ENCODE results near the gene NMBR.
"Not testable (repeated sequence)": the region's sequence is repeated elsewhere in the genome, so short reads cannot be mapped to it uniquely, and the experiment has no call there.

NMBR gene

DNA sequence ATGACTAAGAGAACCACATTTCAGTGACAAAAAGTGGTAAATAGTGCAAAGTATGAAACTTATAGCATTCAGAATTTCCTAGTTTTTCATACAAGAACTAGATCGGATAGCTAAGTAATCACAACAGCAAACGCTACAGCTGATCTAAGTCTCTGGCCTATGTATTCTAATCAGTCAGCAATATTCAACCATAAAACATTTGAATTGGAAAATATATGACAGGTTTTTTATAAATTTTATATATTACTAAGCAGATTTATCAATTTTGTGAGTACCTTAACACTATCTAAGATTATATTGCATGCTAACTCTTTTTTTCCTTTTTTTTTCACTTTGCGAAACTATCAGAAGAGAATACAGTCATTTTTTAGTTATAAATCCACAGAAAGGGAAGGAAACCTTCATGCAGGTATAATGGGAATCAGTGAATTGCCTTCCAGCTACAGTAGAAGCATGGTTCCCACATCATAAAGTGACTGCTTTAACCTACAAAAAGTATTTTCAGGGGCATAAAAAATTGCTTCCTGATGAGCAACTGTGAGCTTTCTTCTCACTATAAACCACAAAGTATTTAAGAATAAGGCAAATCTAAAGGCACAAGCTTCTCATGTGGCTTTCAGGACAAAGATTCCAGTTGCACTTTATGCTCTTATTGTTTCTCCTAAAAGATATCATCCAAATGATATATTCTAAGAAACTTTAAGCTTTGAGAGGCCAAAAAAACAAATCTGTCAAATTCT is 88.2 kb downstream of the NMBR start:
- Mint-ChIP-seq H3K4me1 (ENCODE audit: low read depth) (no peaks in the 10 kb centered on the region), H3K9me3 (no peaks in the 10 kb centered on the region), H3K4me3 (no peak overlapping the region), H3K27me3 (ENCODE audit: low read depth) (no peaks in the 10 kb centered on the region), H3K36me3 (ENCODE audit: low read depth) (no peaks in the 10 kb centered on the region), H3K27ac (no peak overlapping the region)

DNA sequence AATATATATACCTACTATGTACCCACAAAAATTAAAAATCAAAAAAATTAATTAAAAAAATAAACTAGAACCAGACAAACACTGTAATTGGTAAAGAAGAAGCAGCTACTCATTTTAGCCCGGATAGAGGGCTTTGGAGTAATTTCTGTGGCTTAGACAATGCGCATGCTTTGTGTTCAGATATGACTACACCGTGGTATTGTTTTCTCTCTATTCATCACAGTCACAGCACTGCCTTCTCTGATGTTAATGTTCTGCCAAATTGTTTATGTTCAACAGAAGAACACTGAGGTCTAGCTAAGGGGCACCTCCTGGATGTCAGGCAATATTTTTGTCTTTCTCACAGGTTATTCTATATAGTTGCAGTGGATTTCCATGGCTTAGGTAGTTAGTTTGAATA is 91.7 kb downstream of the NMBR start:
- no peaks in the 10 kb centered on the region for H3K36me3 Mint-ChIP-seq (ENCODE audit: low read depth)
- H3K27me3 Mint-ChIP-seq (ENCODE audit: low read depth), result no peaks in the 10 kb centered on the region
- peaks cover 5% of the 10 kb centered on the region for H3K9me3 Mint-ChIP-seq
- no peaks in the 10 kb centered on the region for H3K4me1 Mint-ChIP-seq (ENCODE audit: low read depth)
- no peak overlapping the region for H3K27ac Mint-ChIP-seq
- no peak overlapping the region for H3K4me3 Mint-ChIP-seq

DNA sequence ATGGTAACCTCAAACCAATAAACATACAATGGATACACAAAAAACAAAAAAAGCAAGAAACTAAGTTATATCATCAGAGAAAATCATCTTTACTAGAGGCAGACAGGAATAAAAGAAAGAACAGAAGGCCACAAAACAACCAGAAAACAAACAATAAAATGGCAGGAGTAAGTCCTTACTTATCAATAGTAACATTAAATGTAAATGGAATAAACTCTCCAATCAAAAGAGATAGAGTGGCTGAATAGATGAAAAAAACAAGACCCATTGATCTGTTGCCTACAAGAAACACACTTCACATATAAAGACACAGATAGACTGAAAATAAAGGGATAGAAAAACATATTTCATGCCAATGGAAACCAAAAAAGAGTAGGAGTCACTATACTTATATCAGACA is 95.5 kb downstream of the NMBR start:
- H3K27ac Mint-ChIP-seq, result no peak overlapping the region

DNA sequence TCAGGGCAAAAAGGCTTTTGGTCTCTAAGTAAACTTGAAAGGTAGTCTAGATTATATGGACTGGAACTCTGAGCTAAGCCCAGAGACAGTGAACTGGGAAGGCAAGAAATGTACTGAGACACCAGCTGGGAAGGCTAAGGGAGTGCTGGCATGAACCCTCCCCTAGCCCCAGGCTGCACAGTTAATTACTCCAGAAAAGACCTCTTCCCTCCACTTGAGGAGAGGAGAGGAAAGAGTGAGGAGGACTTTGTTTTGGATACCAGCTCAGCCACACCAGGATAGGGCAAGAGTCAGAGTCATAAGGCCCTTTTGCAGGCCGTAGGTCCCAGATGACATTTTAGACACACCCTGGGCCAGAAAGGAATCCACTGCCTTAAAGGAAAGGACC is 98.3 kb downstream of the NMBR start:
- H3K9me3 Mint-ChIP-seq, result peaks cover 8% of the 10 kb centered on the region
- no peaks in the 10 kb centered on the region for H3K4me1 Mint-ChIP-seq (ENCODE audit: low read depth)
- H3K4me3 Mint-ChIP-seq, result no peak overlapping the region
- no peaks in the 10 kb centered on the region for H3K36me3 Mint-ChIP-seq (ENCODE audit: low read depth)
- H3K27ac Mint-ChIP-seq, result no peak overlapping the region
- H3K27me3 Mint-ChIP-seq (ENCODE audit: low read depth), result no peaks in the 10 kb centered on the region

More for the DNA sequence above, 95.5 kb downstream of the NMBR start:
- no peaks in the 10 kb centered on the region for H3K36me3 Mint-ChIP-seq (ENCODE audit: low read depth)
- H3K4me3 Mint-ChIP-seq, result no peak overlapping the region
- H3K9me3 Mint-ChIP-seq, result peaks cover 8% of the 10 kb centered on the region
- no peaks in the 10 kb centered on the region for H3K27me3 Mint-ChIP-seq (ENCODE audit: low read depth)
- no peaks in the 10 kb centered on the region for H3K4me1 Mint-ChIP-seq (ENCODE audit: low read depth)

DNA sequence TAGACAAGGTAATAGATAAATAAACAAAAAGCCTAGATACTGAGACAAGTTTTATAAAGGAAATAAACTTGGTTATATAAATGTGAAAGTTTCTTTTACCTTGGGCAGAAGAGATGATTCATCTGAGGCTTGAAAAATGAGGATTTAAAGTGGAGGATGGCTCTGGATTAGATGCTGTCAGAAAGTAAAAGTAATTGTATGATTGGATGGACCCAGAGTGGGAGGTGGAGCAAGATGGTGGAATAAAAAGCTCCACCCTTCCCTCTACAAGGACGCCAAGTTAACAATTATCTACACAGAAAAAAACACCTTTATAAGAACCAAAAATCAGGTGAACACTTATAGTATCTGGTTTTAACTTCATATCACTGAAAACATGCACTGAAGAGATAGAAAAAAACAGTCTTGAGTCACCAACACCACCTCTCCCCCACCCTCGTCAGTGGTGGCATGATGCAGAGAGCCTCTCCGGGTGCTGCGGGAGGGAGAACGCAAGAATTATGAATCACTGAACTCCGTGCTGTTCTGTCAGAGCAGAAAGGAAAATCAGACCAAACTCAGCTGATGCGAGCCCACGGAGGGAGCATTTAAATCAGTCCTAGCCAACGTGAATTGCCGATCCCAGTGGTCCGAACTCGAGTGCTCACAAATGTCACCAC is 98.9 kb downstream of the NMBR start:
- Mint-ChIP-seq H3K27ac (no peak overlapping the region), H3K4me3 (no peak overlapping the region), H3K36me3 (ENCODE audit: low read depth) (no peaks in the 10 kb centered on the region), H3K9me3 (peaks cover 8% of the 10 kb centered on the region), H3K27me3 (ENCODE audit: low read depth) (no peaks in the 10 kb centered on the region), H3K4me1 (ENCODE audit: low read depth) (no peaks in the 10 kb centered on the region)

DNA sequence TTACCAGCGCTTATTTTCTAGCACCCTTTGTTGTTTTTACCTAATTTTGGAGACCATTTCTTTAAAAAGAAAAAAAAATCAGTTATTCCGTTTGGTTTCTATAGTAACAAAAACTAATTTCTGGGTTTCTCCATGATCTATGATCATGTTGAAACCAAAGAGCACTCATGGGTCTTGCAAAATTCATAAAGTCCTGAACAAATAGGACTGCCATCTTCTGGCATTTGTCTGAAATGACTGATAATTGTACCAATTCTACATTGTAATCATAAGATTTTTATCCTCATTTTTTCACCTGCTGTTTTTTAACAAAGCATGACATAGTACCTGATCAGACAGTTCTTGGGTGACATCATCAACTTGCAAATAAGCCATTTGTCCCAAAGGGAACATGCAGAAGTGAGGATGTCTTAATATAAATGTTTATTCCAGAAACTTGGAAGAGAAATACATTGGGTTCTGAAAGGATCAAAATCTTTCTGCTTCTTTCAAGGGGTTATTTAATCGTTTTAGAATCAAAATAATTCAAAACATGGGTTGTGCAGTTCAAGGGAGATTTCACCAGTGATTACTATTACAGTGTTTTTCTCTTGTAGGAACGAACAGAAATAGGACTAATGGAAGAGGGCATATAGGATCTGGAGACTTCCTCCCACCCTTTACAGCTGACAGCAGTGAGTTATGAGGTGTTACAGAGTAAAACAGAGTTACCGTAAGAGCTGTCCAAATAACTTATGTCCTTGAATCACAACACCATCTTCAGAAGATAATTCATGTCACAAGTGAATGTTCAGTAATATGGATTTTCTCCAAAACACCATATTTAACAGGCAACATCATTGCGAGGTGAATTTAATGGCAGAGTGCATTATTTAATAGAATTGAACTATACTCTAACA is 101.3 kb downstream of the NMBR start:
- peaks cover 3% of the 10 kb centered on the region for H3K9me3 Mint-ChIP-seq

DNA sequence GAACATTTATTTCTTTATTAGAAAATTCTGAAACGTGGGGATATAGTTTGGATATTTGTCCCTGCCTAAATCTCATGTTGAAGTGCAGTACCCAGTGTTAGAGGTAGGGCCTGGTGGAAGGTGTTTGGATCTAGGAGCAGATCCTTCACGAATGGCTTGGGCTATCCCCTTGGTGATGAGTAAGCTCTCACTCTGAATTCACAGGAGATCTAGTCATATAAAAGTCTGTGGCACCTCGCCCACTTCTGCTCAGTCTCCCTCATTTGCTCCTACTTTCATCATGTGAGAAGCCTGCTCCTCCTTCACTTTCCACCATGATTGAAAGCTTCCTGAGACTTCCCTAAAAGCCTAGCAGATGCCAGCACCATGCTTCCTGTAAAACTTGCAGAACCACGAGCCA is 111.0 kb downstream of the NMBR start:
- Mint-ChIP-seq H3K27me3 (ENCODE audit: low read depth) (no peaks in the 10 kb centered on the region), H3K27ac (no peak overlapping the region), H3K4me1 (ENCODE audit: low read depth) (no peaks in the 10 kb centered on the region), H3K9me3 (no peaks in the 10 kb centered on the region), H3K4me3 (no peak overlapping the region), H3K36me3 (ENCODE audit: low read depth) (no peaks in the 10 kb centered on the region)

More for the DNA sequence above, 101.3 kb downstream of the NMBR start:
- no peaks in the 10 kb centered on the region for H3K36me3 Mint-ChIP-seq (ENCODE audit: low read depth)
- no peak overlapping the region for H3K4me3 Mint-ChIP-seq
- no peaks in the 10 kb centered on the region for H3K4me1 Mint-ChIP-seq (ENCODE audit: low read depth)
- H3K27ac Mint-ChIP-seq, result no peak overlapping the region
- H3K27me3 Mint-ChIP-seq (ENCODE audit: low read depth), result no peaks in the 10 kb centered on the region

DNA sequence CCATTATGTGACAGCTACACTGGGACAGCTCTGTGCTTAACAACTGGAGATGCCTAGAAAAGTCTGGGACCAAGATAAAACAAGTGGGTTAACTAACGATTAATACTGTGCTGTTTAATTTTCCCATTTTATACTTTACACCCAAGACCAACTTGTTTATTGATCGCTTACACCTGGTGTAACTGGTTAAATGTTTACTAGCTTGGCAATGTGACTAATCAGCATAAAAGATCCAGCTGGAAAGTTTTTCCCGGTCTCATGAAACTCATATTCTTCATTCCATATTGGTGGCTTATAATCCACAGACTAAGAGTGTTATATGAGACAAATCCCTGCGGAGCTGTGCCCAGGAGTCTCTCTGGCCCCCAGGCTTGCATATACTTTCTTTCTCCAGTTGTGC is 115.9 kb downstream of the NMBR start:
- Mint-ChIP-seq H3K4me3 (no peak overlapping the region), H3K9me3 (peaks cover 4% of the 10 kb centered on the region), H3K36me3 (ENCODE audit: low read depth) (no peaks in the 10 kb centered on the region), H3K4me1 (ENCODE audit: low read depth) (no peaks in the 10 kb centered on the region), H3K27ac (no peak overlapping the region), H3K27me3 (ENCODE audit: low read depth) (no peaks in the 10 kb centered on the region)

DNA sequence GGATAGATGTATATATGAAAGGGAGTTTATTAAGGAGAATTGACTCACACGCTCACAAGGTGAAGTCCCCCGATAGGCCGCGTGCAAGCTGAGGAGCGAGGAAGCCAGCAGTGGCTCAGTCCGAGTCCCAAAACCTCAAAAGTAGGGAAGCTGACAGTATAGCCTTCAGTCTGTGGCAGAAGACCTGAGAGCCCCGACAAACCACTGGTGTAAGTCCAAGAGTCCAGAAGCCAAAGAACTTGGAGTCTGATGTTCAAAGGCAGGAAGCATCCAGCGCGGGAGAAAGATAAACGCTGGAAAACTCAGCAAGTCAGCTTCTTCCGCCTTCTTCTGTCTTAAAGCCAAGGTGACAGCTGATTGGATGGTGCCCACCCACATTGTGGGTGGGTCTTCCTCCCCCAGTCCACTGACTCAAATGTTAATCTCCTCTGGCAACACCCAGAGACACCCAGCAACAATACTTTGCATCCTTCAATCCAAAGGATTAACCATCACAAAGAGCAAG is 116.8 kb downstream of the NMBR start:
- H3K36me3 Mint-ChIP-seq (ENCODE audit: low read depth), result no peaks in the 10 kb centered on the region
- no peak overlapping the region for H3K27ac Mint-ChIP-seq
- no peaks in the 10 kb centered on the region for H3K4me1 Mint-ChIP-seq (ENCODE audit: low read depth)
- H3K4me3 Mint-ChIP-seq, result no peak overlapping the region
- peaks cover 4% of the 10 kb centered on the region for H3K9me3 Mint-ChIP-seq
- H3K27me3 Mint-ChIP-seq (ENCODE audit: low read depth), result no peaks in the 10 kb centered on the region

DNA sequence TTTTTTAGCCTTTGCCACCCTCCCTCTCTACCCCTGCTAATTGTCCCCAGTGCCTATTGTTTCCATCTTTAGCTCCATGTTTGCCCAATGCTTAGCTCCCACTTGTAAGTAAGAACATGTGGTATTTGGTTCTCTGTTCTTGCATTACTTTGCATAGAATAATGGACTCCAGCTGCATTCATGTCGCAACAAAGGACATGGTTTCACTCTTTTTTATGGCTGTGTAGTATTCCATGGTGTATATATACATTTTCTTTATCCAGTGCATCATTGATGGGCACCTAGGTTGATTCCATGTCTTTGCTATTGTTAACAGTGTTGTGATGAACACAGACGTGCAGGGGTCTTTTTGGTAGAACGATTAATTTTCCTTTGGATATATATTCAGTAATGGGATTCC is 118.4 kb downstream of the NMBR start:
- Mint-ChIP-seq H3K9me3 (peaks cover 4% of the 10 kb centered on the region), H3K4me3 (no peak overlapping the region), H3K4me1 (ENCODE audit: low read depth) (no peaks in the 10 kb centered on the region), H3K27ac (no peak overlapping the region), H3K36me3 (ENCODE audit: low read depth) (no peaks in the 10 kb centered on the region), H3K27me3 (ENCODE audit: low read depth) (no peaks in the 10 kb centered on the region)

DNA sequence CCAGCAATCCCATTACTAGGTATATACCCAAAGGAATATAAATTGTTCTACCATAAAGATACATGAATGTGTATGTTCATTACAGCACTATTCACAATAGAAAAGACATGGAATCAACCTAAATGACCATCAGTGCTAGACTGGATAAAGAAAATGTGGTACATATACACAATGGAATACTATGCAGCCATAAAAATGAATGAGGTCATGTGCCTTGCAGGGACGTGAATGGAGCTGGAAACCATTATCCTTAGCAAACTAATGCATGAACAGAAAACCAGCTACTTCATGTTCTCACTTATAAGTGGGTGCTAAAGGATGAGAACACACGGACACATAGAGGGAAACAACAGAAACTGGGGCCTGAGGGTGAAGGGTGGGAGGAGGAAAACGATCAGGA is 119.1 kb downstream of the NMBR start:
- not testable (repeated sequence) for H3K27ac Mint-ChIP-seq; H3K4me3 Mint-ChIP-seq; H3K27me3 Mint-ChIP-seq (ENCODE audit: low read depth); H3K4me1 Mint-ChIP-seq (ENCODE audit: low read depth); H3K9me3 Mint-ChIP-seq; H3K36me3 Mint-ChIP-seq (ENCODE audit: low read depth)

DNA sequence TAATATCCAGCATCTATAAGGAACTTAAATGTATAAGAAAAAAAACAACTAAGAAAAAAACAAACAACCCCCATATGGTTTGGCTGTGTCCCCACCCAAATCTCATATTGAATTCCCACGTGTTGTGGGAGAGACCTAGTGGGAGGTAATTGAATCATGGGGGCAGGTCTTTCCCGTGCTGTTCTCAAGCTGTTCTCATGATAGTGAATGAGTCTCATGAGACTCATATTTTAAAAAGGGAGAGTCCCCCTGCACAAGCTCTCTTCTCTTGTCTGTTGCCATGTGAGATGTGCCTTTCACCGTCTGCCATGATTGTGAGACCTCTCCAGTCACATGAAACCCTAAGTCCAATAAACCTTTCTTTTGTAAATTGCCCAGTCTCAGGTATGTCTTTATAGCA is 119.8 kb downstream of the NMBR start:
- Mint-ChIP-seq H3K27me3 (ENCODE audit: low read depth) (no peaks in the 10 kb centered on the region), H3K4me3 (no peak overlapping the region), H3K27ac (no peak overlapping the region), H3K36me3 (ENCODE audit: low read depth) (no peaks in the 10 kb centered on the region), H3K4me1 (ENCODE audit: low read depth) (no peaks in the 10 kb centered on the region), H3K9me3 (peaks cover 4% of the 10 kb centered on the region)

DNA sequence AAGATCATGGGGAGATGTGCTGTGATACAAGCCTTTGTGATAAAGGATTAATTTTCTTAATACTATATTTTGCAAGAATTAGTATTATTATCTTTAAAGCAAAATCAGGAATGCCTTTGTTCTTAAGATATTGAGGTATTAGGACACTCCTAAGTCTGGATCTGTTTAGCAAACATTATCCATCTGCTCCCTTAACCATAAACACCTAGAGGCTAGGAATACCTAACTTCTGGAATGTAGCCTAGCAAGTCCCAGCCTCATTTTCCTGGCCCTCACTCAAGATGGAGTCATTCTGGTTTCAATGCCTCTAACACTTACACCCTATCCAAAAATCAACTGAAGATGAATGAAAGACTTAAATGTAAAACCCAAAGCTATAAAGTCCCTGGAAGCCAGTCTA is 120.5 kb downstream of the NMBR start:
- no peak overlapping the region for H3K4me3 Mint-ChIP-seq
- H3K4me1 Mint-ChIP-seq (ENCODE audit: low read depth), result no peaks in the 10 kb centered on the region
- H3K27ac Mint-ChIP-seq, result no peak overlapping the region
- H3K36me3 Mint-ChIP-seq (ENCODE audit: low read depth), result no peaks in the 10 kb centered on the region
- peaks cover 4% of the 10 kb centered on the region for H3K9me3 Mint-ChIP-seq
- no peaks in the 10 kb centered on the region for H3K27me3 Mint-ChIP-seq (ENCODE audit: low read depth)

Measured in T-helper 1 cell treated with Interleukin-12 subunit alpha and Interleukin-12 subunit beta and Interleukin-4 antibody, amounts not matched to agents 30 μg/mL and 1 μg/mL, for 36 hours (primary cell).